Fibroblast of the aortic adventitia (primary cell): Measurements from ENCODE around the gene KCNJ11. TPM values are rescaled to one million over a fixed set of nuclear protein-coding genes. Genes with fewer than 3 reads are reported as not detected.

Experiments
- DNase-seq: peaks from one replicate; pipeline ENCODE4 v3.0.0-alpha.2; 2010; ENCODE audit warnings: low read depth
- H3K4me3 ChIP-seq: 2 replicates; pipeline ENCODE4 v1.5.1; 2011; ENCODE audit warnings: low read depth, mild to moderate bottlenecking, control low read depth, low read length, moderate library complexity
- CTCF ChIP-seq: IDR thresholded peaks from 2 replicates; pipeline ENCODE4 v1.5.1; 2011; ENCODE audit warnings: mild to moderate bottlenecking, low read length, control low read depth, inconsistent platforms; ENCODE audit not compliant: insufficient read depth
- total RNA-seq: library from RNA; depleted of rRNA; stranded (reverse); fragments of >200 nt; gene quantifications from 2 replicates; pipeline ENCODE4 v1.2.3, GENCODE V29; 2012; ENCODE audit warnings: low replicate concordance

Gene KCNJ11
- total RNA-seq, 1 donor = not detected

- no peak overlapping the region for H3K4me3 ChIP-seq
- DNase-seq = no peak
- TF ChIP-seq CTCF = no peak
Measured at GRCh38 chr11:17392872-17393271, 4.4 kb upstream of the KCNJ11 start.

- H3K4me3 ChIP-seq = no peak overlapping the region
- DNase-seq = no peak
- no peak for TF ChIP-seq CTCF
Measured at GRCh38 chr11:17391493-17392355, 3.3 kb upstream of the KCNJ11 start.

- no peak for DNase-seq
- H3K4me3 ChIP-seq = no peak overlapping the region
- no peak for TF ChIP-seq CTCF
Measured at GRCh38 chr11:17389957-17390649, 1.6 kb upstream of the KCNJ11 start.

GRCh38 chr11:17389211-17389956, 925 bp upstream of the KCNJ11 start:
- peak; percentile 50 for TF ChIP-seq CTCF
- no peak for DNase-seq
- peak overlapping the region; percentile 41 for H3K4me3 ChIP-seq

- no peak for TF ChIP-seq CTCF
- no peak for DNase-seq
Measured at GRCh38 chr11:17387811-17388210, 648 bp downstream of the KCNJ11 start.

GRCh38 chr11:17387254-17387653, 1.2 kb downstream of the KCNJ11 start:
- no peak overlapping the region for H3K4me3 ChIP-seq
- no peak for TF ChIP-seq CTCF
- DNase-seq = no peak

More at GRCh38 chr11:17387811-17388210, 648 bp downstream of the KCNJ11 start:
- H3K4me3 ChIP-seq = no peak overlapping the region
